22Rv1 (cell line): ENCODE data around the gene ASPHD2.
A peak's percentile ranks its signal among the peaks of the same experiment; 100 is the strongest.

Experiments used
- ZFX ChIP-seq: fragments of 450-650 bp; IDR thresholded peaks from 2 replicates; pipeline ENCODE4 v1.6.1; 2017; ENCODE audit warnings: antibody characterized with exemption, borderline replicate concordance
- TF ChIP-seq, protein P1 (sequence below): fragments of 450-650 bp; IDR thresholded peaks from 2 replicates; pipeline ENCODE4 v1.5.1; 2017; ENCODE audit warnings: mild to moderate bottlenecking

DNA sequence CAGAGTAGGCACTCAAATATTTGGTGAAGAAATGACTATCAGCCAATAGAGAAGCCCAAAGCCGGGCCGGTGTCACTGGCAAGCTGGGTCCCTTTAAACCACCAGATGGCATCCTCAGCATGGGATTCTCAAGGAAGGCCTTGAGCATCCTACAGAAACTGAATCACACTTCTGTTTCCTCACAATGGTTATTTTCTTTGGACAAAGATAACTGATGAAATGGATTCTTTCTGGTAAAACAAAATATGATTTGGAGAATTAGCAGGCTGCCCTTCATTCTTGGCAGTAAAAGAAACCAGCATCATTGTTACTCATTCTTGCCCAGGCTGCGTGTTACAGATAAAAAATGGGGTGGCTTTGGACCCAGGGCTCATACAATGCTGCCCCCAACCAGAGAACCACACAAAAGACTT, 30.3 kb upstream of the ASPHD2 start:
- TF ChIP-seq, protein P1, sequence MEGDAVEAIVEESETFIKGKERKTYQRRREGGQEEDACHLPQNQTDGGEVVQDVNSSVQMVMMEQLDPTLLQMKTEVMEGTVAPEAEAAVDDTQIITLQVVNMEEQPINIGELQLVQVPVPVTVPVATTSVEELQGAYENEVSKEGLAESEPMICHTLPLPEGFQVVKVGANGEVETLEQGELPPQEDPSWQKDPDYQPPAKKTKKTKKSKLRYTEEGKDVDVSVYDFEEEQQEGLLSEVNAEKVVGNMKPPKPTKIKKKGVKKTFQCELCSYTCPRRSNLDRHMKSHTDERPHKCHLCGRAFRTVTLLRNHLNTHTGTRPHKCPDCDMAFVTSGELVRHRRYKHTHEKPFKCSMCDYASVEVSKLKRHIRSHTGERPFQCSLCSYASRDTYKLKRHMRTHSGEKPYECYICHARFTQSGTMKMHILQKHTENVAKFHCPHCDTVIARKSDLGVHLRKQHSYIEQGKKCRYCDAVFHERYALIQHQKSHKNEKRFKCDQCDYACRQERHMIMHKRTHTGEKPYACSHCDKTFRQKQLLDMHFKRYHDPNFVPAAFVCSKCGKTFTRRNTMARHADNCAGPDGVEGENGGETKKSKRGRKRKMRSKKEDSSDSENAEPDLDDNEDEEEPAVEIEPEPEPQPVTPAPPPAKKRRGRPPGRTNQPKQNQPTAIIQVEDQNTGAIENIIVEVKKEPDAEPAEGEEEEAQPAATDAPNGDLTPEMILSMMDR = peak; percentile 47
- no peak for TF ChIP-seq ZFX
